Measurements from ENCODE around the gene ARIH2.
"Not testable (repeated sequence)": the region's sequence is repeated elsewhere in the genome, so short reads cannot be mapped to it uniquely, and the experiment has no call there.

ARIH2 gene

GRCh38 chr3:49005998-49006397, 87.4 kb downstream of the ARIH2 start:
- Histone ChIP-seq H3K9me3 (ENCODE audit: low read length) (no peaks in the 10 kb centered on the region), H3K4me3 (ENCODE audit: low read length) (peak overlapping the region; percentile 61), H2AFZ (ENCODE audit: low read depth, low read length) (no peak overlapping the region), H3K27me3 (ENCODE audit: insufficient read depth, low read length) (no peaks in the 10 kb centered on the region), H3K36me3 (ENCODE audit: insufficient read depth, low read length) (peaks cover 2% of the 10 kb centered on the region), H3K4me1 (ENCODE audit: insufficient read depth, low read length) (peaks cover 17% of the 10 kb centered on the region)

- peaks cover 17% of the 10 kb centered on the region for H3K4me1 ChIP-seq (ENCODE audit: insufficient read depth, low read length)
- peak overlapping the region; percentile 29 for H2AFZ ChIP-seq (ENCODE audit: low read depth, low read length)
- no peaks in the 10 kb centered on the region for H3K27me3 ChIP-seq (ENCODE audit: insufficient read depth, low read length)
- no peaks in the 10 kb centered on the region for H3K9me3 ChIP-seq (ENCODE audit: low read length)
- H3K36me3 ChIP-seq (ENCODE audit: insufficient read depth, low read length), result peaks cover 5% of the 10 kb centered on the region
- peak overlapping the region; percentile 61 for H3K4me3 ChIP-seq (ENCODE audit: low read length)
Measured at GRCh38 chr3:49006408-49007067, 87.9 kb downstream of the ARIH2 start.

DNA sequence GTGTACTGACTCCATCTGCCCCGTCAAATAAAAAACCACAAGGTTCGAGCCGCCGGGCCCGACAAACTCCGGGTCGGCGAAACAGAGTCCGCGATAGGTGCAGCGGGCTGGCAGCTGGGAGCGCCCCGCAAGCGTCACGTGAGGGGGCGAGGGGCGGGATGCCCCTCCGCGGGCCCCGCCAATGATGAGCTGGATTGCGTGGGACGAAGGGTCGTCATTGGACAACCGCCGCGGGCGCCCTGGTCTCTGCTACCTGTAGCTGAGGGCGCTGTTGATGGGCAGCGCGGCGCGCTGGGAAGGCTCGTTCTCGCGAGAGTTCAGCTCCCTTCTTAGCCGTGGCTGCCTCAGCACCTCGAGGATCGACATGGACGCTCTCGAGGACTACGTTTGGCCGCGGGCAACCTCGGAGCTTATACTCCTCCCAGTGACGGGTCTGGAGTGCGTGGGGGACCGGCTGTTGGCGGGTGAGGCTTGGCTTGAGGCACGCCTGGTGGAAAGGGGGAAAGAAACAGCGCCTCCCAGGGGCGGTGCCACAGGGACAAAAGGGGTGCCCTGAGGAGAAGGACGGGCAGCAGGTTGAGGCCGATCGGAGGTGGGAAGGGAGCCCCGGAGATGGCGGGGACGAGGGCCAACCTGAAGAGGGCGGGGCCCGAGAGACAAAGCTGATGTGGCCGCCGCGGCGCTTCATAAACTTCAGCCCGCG, 88.6 kb downstream of the ARIH2 start, which contains the start of gene WDR6:
Gene WDR6 (plus strand): TSS at position 324 of the 703 bp plus-strand sequence. CDS start 41 bp downstream, at position 365.
- Histone ChIP-seq H3K4me3 (ENCODE audit: low read length) (peak within 1 kb of the TSS; percentile 61), H3K9me3 (ENCODE audit: low read length) (no peaks in the 10 kb centered on the region), H2AFZ (ENCODE audit: low read depth, low read length) (peak within 1 kb of the TSS; percentile 29), H3K4me1 (ENCODE audit: insufficient read depth, low read length) (peaks cover 17% of the 10 kb centered on the region), H3K36me3 (ENCODE audit: insufficient read depth, low read length) (peaks cover 11% of the 10 kb centered on the region), H3K27me3 (ENCODE audit: insufficient read depth, low read length) (no peaks in the 10 kb centered on the region)

DNA sequence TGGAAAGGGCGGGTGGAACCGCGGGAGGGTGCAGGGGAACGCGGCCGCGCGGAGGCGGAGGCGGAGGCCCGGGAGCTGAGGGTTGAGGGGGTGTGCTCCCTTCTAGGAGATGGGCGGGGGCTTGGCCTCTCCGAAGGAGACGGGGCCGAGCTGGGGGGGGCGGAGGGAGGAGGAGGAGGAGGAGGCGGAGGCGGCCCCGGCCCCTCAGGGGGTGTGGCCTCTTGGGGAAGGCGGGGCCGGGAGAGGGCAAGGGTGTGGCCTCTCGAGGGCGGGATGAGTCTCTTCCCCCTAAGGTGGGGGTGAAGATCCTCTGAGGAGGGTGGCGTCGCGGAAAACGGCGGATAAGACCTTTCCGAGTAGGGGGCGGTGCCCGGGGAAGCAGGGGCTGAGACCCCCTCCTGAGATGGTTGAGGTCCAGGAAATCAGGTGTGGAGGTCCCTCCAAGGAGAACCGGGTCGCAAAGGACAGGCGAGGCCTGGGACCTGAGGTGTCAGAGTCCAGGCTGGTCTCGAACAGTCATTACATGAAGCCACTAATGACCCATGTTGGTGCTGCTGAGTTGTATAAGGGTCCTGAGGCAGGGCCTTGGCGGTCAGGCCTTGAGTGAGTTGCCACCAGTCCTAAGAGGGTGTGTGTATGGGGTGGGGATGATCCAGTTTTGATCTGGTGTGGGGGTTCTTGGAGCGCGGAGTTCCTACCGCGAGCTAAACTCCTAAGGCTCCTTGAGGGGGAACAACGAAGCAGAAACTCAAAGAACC, 89.3 kb downstream of the ARIH2 start:
- Histone ChIP-seq H3K4me1 (ENCODE audit: insufficient read depth, low read length) (peaks cover 17% of the 10 kb centered on the region), H3K4me3 (ENCODE audit: low read length) (peak overlapping the region; percentile 61), H2AFZ (ENCODE audit: low read depth, low read length) (no peak overlapping the region), H3K27me3 (ENCODE audit: insufficient read depth, low read length) (no peaks in the 10 kb centered on the region), H3K9me3 (ENCODE audit: low read length) (no peaks in the 10 kb centered on the region), H3K36me3 (ENCODE audit: insufficient read depth, low read length) (peaks cover 19% of the 10 kb centered on the region)

GRCh38 chr3:49008627-49009026, 90.0 kb downstream of the ARIH2 start:
- peak overlapping the region; percentile 61 for H3K4me3 ChIP-seq (ENCODE audit: low read length)
- H3K27me3 ChIP-seq (ENCODE audit: insufficient read depth, low read length); H3K9me3 ChIP-seq (ENCODE audit: low read length); H2AFZ ChIP-seq (ENCODE audit: low read depth, low read length): not testable (repeated sequence)
- H3K4me1 ChIP-seq (ENCODE audit: insufficient read depth, low read length), result peaks cover 17% of the 10 kb centered on the region
- peaks cover 25% of the 10 kb centered on the region for H3K36me3 ChIP-seq (ENCODE audit: insufficient read depth, low read length)

- H3K36me3 ChIP-seq (ENCODE audit: insufficient read depth, low read length), result peaks cover 33% of the 10 kb centered on the region
- H3K4me1 ChIP-seq (ENCODE audit: insufficient read depth, low read length), result peaks cover 17% of the 10 kb centered on the region
- no peaks in the 10 kb centered on the region for H3K9me3 ChIP-seq (ENCODE audit: low read length)
- no peaks in the 10 kb centered on the region for H3K27me3 ChIP-seq (ENCODE audit: insufficient read depth, low read length)
- no peak overlapping the region for H3K4me3 ChIP-seq (ENCODE audit: low read length)
- no peak overlapping the region for H2AFZ ChIP-seq (ENCODE audit: low read depth, low read length)
Measured at GRCh38 chr3:49009396-49009795, 90.8 kb downstream of the ARIH2 start.

DNA sequence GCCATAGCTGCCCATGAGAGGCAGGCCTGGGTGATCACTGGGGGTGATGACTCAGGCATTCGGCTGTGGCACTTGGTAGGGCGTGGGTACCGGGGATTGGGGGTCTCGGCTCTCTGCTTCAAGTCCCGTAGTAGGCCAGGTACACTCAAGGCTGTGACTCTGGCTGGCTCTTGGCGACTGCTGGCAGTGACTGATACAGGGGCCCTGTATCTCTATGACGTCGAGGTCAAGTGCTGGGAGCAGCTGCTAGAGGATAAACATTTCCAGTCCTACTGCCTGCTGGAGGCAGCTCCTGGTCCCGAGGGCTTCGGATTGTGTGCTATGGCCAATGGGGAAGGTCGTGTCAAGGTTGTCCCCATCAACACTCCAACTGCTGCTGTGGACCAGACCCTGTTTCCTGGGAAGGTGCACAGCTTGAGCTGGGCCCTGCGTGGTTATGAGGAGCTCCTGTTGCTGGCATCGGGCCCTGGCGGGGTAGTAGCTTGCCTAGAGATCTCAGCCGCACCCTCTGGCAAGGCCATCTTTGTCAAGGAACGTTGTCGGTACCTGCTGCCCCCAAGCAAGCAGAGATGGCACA, 93.9 kb downstream of the ARIH2 start:
- Histone ChIP-seq H3K4me3 (ENCODE audit: low read length) (no peak overlapping the region), H3K9me3 (ENCODE audit: low read length) (no peaks in the 10 kb centered on the region), H3K36me3 (ENCODE audit: insufficient read depth, low read length) (peaks cover 59% of the 10 kb centered on the region), H2AFZ (ENCODE audit: low read depth, low read length) (no peak overlapping the region), H3K4me1 (ENCODE audit: insufficient read depth, low read length) (peaks cover 13% of the 10 kb centered on the region), H3K27me3 (ENCODE audit: insufficient read depth, low read length) (no peaks in the 10 kb centered on the region)

DNA sequence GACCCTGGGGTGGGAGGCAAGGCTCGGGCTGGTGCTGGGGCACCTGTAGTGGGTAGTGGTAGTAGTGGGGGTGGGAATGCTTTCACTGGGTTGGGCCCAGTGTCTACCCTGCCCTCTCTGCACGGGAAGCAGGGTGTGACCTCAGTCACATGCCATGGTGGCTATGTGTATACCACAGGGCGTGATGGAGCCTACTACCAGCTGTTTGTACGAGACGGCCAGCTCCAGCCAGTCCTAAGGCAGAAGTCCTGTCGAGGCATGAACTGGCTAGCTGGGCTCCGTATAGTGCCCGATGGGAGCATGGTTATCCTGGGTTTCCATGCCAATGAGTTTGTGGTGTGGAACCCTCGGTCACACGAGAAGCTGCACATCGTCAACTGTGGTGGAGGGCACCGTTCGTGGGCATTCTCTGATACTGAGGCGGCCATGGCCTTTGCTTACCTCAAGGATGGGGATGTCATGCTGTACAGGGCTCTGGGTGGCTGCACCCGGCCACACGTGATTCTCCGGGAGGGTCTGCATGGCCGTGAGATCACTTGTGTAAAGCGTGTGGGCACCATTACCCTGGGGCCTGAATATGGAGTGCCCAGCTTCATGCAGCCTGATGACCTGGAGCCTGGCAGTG, 94.6 kb downstream of the ARIH2 start:
- Histone ChIP-seq H3K9me3 (ENCODE audit: low read length) (no peaks in the 10 kb centered on the region), H3K4me3 (ENCODE audit: low read length) (no peak overlapping the region), H3K36me3 (ENCODE audit: insufficient read depth, low read length) (peaks cover 59% of the 10 kb centered on the region), H3K27me3 (ENCODE audit: insufficient read depth, low read length) (no peaks in the 10 kb centered on the region), H2AFZ (ENCODE audit: low read depth, low read length) (no peak overlapping the region), H3K4me1 (ENCODE audit: insufficient read depth, low read length) (peaks cover 13% of the 10 kb centered on the region)

GRCh38 chr3:49013738-49014660, 95.4 kb downstream of the ARIH2 start:
- H3K9me3 ChIP-seq (ENCODE audit: low read length), result no peaks in the 10 kb centered on the region
- H3K4me1 ChIP-seq (ENCODE audit: insufficient read depth, low read length), result peaks cover 13% of the 10 kb centered on the region
- no peak overlapping the region for H2AFZ ChIP-seq (ENCODE audit: low read depth, low read length)
- H3K36me3 ChIP-seq (ENCODE audit: insufficient read depth, low read length), result peaks cover 59% of the 10 kb centered on the region
- no peak overlapping the region for H3K4me3 ChIP-seq (ENCODE audit: low read length)
- no peaks in the 10 kb centered on the region for H3K27me3 ChIP-seq (ENCODE audit: insufficient read depth, low read length)

DNA sequence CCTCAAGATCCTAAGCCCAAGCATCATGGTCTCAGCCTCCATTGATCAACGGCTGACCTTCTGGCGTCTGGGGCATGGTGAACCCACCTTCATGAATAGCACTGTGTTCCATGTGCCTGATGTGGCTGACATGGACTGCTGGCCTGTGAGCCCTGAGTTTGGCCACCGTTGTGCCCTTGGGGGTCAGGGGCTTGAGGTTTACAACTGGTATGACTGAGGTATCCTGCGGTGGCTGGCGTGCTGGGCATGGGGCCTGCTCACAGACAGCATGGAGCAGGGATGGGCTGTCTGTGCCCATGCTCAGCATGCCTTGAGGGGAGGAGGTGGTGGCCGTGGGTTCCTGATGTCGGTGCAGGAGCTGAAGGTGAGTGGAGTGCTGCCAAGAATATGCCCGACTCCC, 96.4 kb downstream of the ARIH2 start:
- Histone ChIP-seq H3K4me3 (ENCODE audit: low read length) (no peak overlapping the region), H3K4me1 (ENCODE audit: insufficient read depth, low read length) (peaks cover 17% of the 10 kb centered on the region), H2AFZ (ENCODE audit: low read depth, low read length) (no peak overlapping the region), H3K27me3 (ENCODE audit: insufficient read depth, low read length) (no peaks in the 10 kb centered on the region), H3K36me3 (ENCODE audit: insufficient read depth, low read length) (peaks cover 57% of the 10 kb centered on the region), H3K9me3 (ENCODE audit: low read length) (no peaks in the 10 kb centered on the region)

DNA sequence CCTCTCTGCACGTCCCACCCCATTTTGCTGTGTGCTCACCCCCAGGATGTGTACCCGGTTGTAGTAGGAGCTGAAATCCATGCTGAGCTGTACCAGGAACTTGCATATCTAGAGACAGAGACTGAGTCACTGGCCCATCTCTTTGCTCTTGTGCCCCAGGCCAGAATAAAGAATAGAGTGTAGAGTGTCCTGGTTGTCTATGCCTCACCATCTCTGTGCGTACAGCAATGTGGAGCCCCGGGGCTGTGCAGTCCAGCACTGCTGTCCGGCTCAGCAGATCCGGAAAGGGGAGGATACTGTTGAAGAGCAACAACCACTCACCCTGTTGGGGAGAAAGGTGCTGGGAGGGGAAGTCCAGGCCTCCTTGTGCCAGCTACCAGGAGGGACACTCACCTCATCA, 97.1 kb downstream of the ARIH2 start:
- no peaks in the 10 kb centered on the region for H3K27me3 ChIP-seq (ENCODE audit: insufficient read depth, low read length)
- no peaks in the 10 kb centered on the region for H3K9me3 ChIP-seq (ENCODE audit: low read length)
- H3K4me1 ChIP-seq (ENCODE audit: insufficient read depth, low read length), result peaks cover 21% of the 10 kb centered on the region
- H3K4me3 ChIP-seq (ENCODE audit: low read length), result no peak overlapping the region
- no peak overlapping the region for H2AFZ ChIP-seq (ENCODE audit: low read depth, low read length)
- H3K36me3 ChIP-seq (ENCODE audit: insufficient read depth, low read length), result peaks cover 57% of the 10 kb centered on the region

Data from neuron (in vitro differentiated cells).